ENCODE measurements around the gene IRAK3. TPM values are rescaled to one million over a fixed set of nuclear protein-coding genes. Genes with fewer than 3 reads are reported as not detected.
"Not testable (repeated sequence)": the region's sequence is repeated elsewhere in the genome, so short reads cannot be mapped to it uniquely, and the experiment has no call there.

Gene IRAK3
- total RNA-seq, 1 experiment from 2014 or later = 12.0 TPM

- no TSS peak for BruUV-seq (replicated peaks)
- H3K9me3 Mint-ChIP-seq (ENCODE audit: low read depth, unreplicated experiment) = peaks cover 4% of the 10 kb centered on the region
- intact Hi-C loops (cut with micrococcal nuclease; ENCODE audit: unreplicated experiment) = no loop called here
- CTCF ChIA-PET = interaction anchor here (1.0 kb wide), 1 partner anchor 13 kb away, joined by 4 read pairs; no protein-coding TSS in a partner anchor
- no peak overlapping the region for H3K4me3 Mint-ChIP-seq (ENCODE audit: low read depth, unreplicated experiment)
- no peak overlapping the region for H3K27ac Mint-ChIP-seq (ENCODE audit: unreplicated experiment)
- no peak for TF ChIP-seq CTCF (IDR thresholded peaks at IDR 0.05; ENCODE audit: unreplicated experiment)
- peaks cover 10% of the 10 kb centered on the region for H3K36me3 Mint-ChIP-seq (ENCODE audit: insufficient read depth, unreplicated experiment)
- no peak for DNase-seq
- no peaks in the 10 kb centered on the region for H3K27me3 Mint-ChIP-seq (ENCODE audit: unreplicated experiment)
- H3K4me1 Mint-ChIP-seq (ENCODE audit: low read depth, unreplicated experiment) = peaks cover 7% of the 10 kb centered on the region
Observed at GRCh38 chr12:66217342-66217917, 28.4 kb downstream of the IRAK3 start.

- CTCF ChIA-PET = interaction anchor here (0.6 to 1.1 kb wide), 2 partner anchors 59 to 234 kb away, joined by 3 to 4 read pairs; partner anchors contain the start of gene TMBIM4
- Mint-ChIP-seq H3K27me3 (ENCODE audit: unreplicated experiment) (no peaks in the 10 kb centered on the region), H3K9me3 (ENCODE audit: low read depth, unreplicated experiment) (no peaks in the 10 kb centered on the region), H3K4me3 (ENCODE audit: low read depth, unreplicated experiment) (no peak overlapping the region), H3K27ac (ENCODE audit: unreplicated experiment) (no peak overlapping the region), H3K36me3 (ENCODE audit: insufficient read depth, unreplicated experiment) (no peaks in the 10 kb centered on the region), H3K4me1 (ENCODE audit: low read depth, unreplicated experiment) (peaks cover 8% of the 10 kb centered on the region)
- no peak for DNase-seq
- BruUV-seq (replicated peaks) = no TSS peak
- intact Hi-C loops (cut with micrococcal nuclease; ENCODE audit: unreplicated experiment) = no loop called here
- TF ChIP-seq CTCF (IDR thresholded peaks at IDR 0.05; ENCODE audit: unreplicated experiment) = no peak
Observed at GRCh38 chr12:66228462-66228861, 39.4 kb downstream of the IRAK3 start.

GRCh38 chr12:66232263-66232662, 43.2 kb downstream of the IRAK3 start:
- no peak for TF ChIP-seq CTCF (IDR thresholded peaks at IDR 0.05; ENCODE audit: unreplicated experiment)
- CTCF ChIA-PET = interaction anchor here (0.7 kb wide), 1 partner anchor 87 kb away, joined by 5 read pairs; no protein-coding TSS in a partner anchor

GRCh38 chr12:66234037-66234693, 45.2 kb downstream of the IRAK3 start:
- H3K27ac Mint-ChIP-seq (ENCODE audit: unreplicated experiment); H3K36me3 Mint-ChIP-seq (ENCODE audit: insufficient read depth, unreplicated experiment); H3K9me3 Mint-ChIP-seq (ENCODE audit: low read depth, unreplicated experiment); BruUV-seq (replicated peaks); H3K27me3 Mint-ChIP-seq (ENCODE audit: unreplicated experiment): not testable (repeated sequence)
- peaks cover 19% of the 10 kb centered on the region for H3K4me1 Mint-ChIP-seq (ENCODE audit: low read depth, unreplicated experiment)
- CTCF ChIA-PET = interaction anchor here (2.6 to 2.8 kb wide), 2 partner anchors 65 to 89 kb away, joined by 14 to 18 read pairs; partner anchors contain the start of gene TMBIM4
- DNase-seq = peak; percentile 77
- peak overlapping the region; percentile 40 for H3K4me3 Mint-ChIP-seq (ENCODE audit: low read depth, unreplicated experiment)
- intact Hi-C loops (cut with micrococcal nuclease; ENCODE audit: unreplicated experiment) = loop anchor here (1.0 kb wide), 3 partner anchors 39 to 89 kb away; partner anchors contain the start of gene TMBIM4

More at GRCh38 chr12:66232263-66232662, 43.2 kb downstream of the IRAK3 start:
- no peak for DNase-seq
- no TSS peak for BruUV-seq (replicated peaks)
- Mint-ChIP-seq H3K27me3 (ENCODE audit: unreplicated experiment) (no peaks in the 10 kb centered on the region), H3K4me1 (ENCODE audit: low read depth, unreplicated experiment) (peaks cover 19% of the 10 kb centered on the region), H3K9me3 (ENCODE audit: low read depth, unreplicated experiment) (no peaks in the 10 kb centered on the region), H3K4me3 (ENCODE audit: low read depth, unreplicated experiment) (no peak overlapping the region), H3K36me3 (ENCODE audit: insufficient read depth, unreplicated experiment) (peaks cover 8% of the 10 kb centered on the region), H3K27ac (ENCODE audit: unreplicated experiment) (no peak overlapping the region)
- intact Hi-C loops (cut with micrococcal nuclease; ENCODE audit: unreplicated experiment) = no loop called here

GRCh38 chr12:66234773-66235625, 46.0 kb downstream of the IRAK3 start:
- H3K27ac Mint-ChIP-seq (ENCODE audit: unreplicated experiment); H3K9me3 Mint-ChIP-seq (ENCODE audit: low read depth, unreplicated experiment); BruUV-seq (replicated peaks); H3K27me3 Mint-ChIP-seq (ENCODE audit: unreplicated experiment); H3K36me3 Mint-ChIP-seq (ENCODE audit: insufficient read depth, unreplicated experiment): not testable (repeated sequence)
- CTCF ChIA-PET = interaction anchor here (0.5 to 2.8 kb wide), 6 partner anchors 31 to 1406 kb away, joined by 3 to 18 read pairs (median 4); partner anchors contain the start of gene TMBIM4
- peak overlapping the region; percentile 40 for H3K4me3 Mint-ChIP-seq (ENCODE audit: low read depth, unreplicated experiment)
- H3K4me1 Mint-ChIP-seq (ENCODE audit: low read depth, unreplicated experiment) = peaks cover 19% of the 10 kb centered on the region
- peak; percentile 55 for DNase-seq
- intact Hi-C loops (cut with micrococcal nuclease; ENCODE audit: unreplicated experiment) = loop anchor here (1.0 kb wide), 3 partner anchors 40 to 90 kb away; partner anchors contain the start of gene TMBIM4
